ENCODE results near the gene ABCA12.
"Not testable (repeated sequence)": the region's sequence is repeated elsewhere in the genome, so short reads cannot be mapped to it uniquely, and the experiment has no call there.

The ABCA12 gene

DNA sequence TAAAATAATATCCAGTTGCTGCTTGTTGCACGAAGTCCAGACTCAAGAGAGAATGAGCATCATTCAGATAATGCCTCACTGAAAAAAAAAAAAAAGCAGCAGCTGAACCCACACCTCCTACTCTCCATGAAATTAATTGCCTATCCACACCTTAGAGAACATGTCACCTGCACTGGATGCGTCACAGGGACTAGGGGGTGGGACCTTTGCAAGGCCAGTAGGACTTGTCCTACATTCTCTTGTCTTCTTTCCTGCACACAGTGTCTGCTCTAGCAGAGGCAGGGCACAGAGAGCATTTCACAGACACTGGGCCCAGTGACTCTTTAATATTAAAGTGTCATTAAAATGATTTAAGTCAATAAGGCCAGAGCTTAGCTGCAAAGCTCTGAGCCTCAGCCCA is at the start of gene ABCA12:
Gene ABCA12, minus strand, starts transcription at position 148 of the 400 bp plus-strand sequence. CDS start 418 bp downstream, outside the sequence.
- no peak for DNase-seq

- DNase-seq, result no peak
These were observed 49.7 kb upstream of the ABCA12 start for GRCh38 chr2:215188078-215188477.

DNA sequence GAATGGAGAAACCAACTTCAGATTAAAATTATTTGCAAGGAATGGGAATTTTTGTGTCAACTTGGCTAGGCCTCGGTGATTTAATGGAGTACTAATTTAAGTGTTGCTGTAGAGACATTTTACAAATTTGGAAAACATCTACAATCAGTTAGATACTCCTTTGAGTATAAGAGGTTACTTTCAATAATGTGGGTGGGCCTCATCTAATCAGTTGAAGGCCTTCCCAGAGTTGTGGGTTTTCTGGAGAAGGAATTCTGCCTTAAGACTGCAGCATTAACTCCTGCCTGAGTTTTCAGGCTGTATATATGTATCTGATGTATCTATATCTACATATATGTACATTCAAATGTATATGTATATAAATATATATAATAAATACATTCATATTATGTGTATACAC is 47.6 kb upstream of the ABCA12 start:
- no peak for DNase-seq

- DNase-seq, result no peak
These were observed 39.7 kb upstream of the ABCA12 start for GRCh38 chr2:215178121-215178520.

- no peak for DNase-seq
These were observed 33.4 kb upstream of the ABCA12 start for GRCh38 chr2:215171796-215172195.

GRCh38 chr2:215171151-215171550 is 32.7 kb upstream of the ABCA12 start:
- no peak for DNase-seq

DNA sequence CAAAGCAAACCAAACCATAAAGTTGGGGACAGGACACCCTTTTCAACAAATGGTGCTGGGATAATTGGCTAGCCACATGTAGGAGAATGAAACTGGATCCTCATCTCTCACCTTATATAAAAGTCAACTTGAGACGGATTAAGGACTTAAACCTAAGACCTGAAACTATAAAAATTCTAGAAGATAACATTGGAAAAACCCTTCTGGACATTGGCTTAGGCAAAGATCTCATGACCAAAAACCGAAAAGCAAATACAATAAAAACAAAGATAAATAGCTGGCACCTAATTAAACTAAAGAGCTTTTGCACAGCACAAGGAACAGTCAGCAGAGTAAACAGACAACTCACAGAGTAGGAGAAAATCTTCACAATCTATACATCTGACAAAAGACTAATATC is 28.1 kb upstream of the ABCA12 start:
- DNase-seq, result not testable (repeated sequence)

DNA sequence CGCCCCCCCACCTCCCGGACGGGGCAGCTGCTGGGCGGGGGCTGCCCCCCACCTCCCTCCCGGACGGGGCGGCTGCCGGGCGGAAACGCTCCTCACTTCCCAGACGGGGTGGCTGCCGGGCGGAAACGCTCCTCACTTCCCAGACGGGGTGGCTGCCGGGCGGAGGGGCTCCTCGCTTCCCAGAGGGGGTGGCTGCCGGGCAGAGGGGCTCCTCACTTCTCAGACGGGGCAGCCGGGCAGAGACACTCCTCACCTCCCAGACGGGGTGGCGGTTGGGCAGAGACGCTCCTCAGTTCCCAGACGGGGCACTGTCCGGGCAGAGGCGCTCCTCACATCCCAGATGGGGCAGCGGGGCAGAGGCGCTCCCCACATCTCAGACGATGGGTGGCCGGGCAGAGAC is 24.9 kb upstream of the ABCA12 start:
- DNase-seq, result not testable (repeated sequence)

DNA sequence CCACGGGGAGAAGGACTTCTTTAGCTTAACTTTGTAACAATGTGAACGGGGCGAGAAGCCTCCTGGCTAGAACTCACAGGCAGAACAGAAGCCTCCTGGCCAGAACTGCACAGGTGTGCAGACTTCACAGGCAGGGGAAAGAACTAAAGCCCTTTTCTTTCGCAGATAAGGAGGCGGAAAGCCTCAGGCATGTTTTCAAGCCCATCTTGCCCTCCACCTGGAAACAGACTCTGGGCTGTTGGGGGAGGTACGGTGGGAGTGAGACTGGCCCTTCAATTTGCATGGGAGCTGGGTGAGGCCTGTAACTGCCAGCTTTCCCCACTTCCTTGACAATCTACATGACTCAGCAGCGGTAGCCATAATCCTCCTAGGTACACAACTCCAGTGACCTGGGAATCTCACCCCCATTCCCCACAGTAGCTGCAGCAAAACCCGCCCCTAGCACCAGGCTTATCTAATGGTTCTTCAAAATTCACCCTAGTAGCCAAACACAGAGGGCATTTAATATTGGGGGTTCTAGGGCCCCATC is 22.9 kb upstream of the ABCA12 start:
- no peak for DNase-seq

DNA sequence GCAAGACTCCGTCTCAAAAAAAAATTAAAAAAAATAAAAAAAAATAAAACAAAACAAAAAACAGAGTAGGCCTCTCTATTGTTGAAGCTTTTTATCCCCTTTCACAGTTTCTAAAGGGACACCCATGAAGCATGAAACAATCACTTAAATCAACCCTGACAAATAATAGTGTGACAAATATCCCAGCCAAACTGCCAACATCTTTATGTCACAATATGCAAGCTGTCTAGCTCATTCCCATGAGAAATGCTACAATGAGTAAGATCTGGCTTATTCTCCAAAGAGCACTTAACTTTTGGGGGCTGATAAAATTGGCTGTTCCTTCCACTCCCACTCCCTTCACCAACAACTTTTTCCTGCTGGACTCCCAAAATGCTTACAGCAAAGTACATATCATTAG is 21.7 kb upstream of the ABCA12 start:
- no peak for DNase-seq

GRCh38 chr2:215156453-215156852 is 18.0 kb upstream of the ABCA12 start:
- no peak for DNase-seq

- no peak for DNase-seq
These were observed 11.5 kb upstream of the ABCA12 start for GRCh38 chr2:215149894-215150293.

DNA sequence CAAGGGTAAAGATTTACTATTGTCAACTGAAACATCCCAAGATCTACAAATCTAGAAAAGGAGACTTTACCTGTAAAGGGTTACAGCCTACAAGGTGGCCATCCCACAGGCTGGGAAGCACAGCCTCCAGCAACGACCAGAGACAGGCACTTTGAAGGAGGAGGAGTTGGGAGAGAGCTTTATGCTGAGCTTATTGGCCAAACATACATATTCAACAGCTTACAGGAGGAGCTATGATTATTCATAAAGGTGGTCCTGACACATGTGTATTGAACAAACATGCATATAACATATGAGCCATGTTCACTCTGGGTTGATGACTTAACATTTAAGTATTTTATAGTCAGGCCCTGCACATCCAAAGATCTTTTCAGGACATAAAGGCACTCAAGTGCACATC is 11.1 kb upstream of the ABCA12 start:
- DNase-seq, result no peak

- DNase-seq, result no peak
These were observed 10.6 kb upstream of the ABCA12 start for GRCh38 chr2:215149060-215149459.

- DNase-seq, result no peak
These were observed 7.2 kb upstream of the ABCA12 start for GRCh38 chr2:215145611-215146010.

DNA sequence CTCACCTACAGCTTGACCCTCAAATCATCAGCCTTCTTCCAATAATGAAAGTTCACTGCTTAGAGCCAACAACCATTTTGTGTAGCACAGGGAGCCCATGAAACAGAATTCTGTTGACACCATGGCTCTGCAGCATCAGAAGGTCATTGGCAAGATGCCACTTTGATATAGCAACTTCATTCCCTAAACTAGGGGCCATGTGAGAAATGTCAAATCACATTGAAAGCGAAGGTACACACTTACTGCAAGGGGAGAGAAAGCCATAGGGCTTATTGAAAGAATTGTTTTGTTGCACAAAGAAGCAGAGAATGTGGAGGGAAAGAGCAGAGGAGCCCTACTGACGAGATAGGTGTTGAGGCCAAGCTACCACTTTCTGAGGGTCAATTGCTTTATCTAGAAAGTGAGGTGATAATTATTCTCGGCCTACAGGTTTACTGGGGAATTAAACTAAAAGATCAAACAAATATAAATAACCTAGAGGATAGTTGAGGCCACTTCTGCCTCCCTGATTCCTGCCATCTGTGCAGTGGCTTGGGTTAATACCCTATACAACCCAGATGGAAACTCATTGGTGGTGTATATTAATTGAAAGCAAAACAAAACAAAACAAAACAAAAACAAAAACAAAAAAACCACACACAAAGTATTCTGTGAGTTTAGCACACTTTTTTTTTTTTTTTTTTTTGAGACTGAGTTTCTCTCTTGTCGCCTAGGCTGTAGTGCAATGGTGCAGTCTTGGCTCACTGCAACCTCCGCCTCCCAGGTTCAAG is 5.9 kb upstream of the ABCA12 start:
- no peak for DNase-seq

- no peak for DNase-seq
These were observed 5.0 kb upstream of the ABCA12 start for GRCh38 chr2:215143458-215143857.

GRCh38 chr2:215141706-215142105 is 3.3 kb upstream of the ABCA12 start:
- no peak for DNase-seq

- no peak for DNase-seq
These were observed 1.8 kb upstream of the ABCA12 start for GRCh38 chr2:215140166-215140707.

GRCh38 chr2:215137741-215138340 is 585 bp downstream of the ABCA12 start:
- no peak for DNase-seq

- no peak for DNase-seq
These were observed 1.1 kb downstream of the ABCA12 start for GRCh38 chr2:215137329-215137686.

- DNase-seq, result no peak
These were observed 1.6 kb downstream of the ABCA12 start for GRCh38 chr2:215136669-215137328.

DNA sequence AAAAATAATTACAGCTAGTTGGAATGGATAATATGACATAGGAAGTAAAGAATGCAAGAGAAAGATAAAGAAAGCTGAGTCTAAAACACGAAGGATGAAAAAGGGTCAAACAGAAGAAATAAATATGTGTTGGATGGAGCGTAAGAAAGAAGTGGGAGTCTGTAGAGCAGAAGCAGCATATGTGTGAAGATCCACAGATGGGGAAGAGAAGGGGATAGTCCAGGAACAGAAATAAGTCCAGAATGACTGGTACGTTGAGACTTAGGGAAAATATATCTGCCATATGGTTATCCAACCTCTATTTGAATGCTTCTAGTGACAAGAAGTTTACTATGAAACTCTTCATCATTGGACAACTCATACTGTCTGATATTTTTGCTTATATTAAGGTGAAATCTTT is 18.0 kb downstream of the ABCA12 start:
- no peak for DNase-seq

GRCh38 chr2:215119847-215120246 is 18.6 kb downstream of the ABCA12 start:
- no peak for DNase-seq

Measured in stimulated activated CD8-positive, alpha-beta memory T cell treated with anti-CD3 and anti-CD28 coated beads, Interleukin-4, amount 100 ng/mL, for 48 hours (primary cell).